ENCODE data around the gene RHBDD1.

DNA sequence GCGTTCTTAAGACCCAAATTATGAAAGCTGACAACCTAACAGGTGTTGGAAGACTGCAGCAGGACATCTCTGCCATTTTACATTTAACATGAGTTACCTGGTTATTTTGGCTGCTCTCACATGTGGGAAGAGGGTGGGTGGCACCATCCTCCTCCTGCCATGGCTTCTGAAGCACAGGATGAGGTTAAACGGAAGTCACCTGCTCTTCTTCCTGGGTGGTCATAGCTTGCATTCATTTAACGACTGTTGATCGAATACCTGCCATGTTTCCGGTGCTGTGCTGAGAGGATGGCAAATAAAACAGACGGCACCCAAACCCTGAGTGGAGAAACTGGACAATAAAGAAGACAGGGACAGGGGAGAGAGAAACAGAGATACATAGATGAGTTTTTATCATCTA, 118.0 kb downstream of the RHBDD1 start:
- no peak for TF ChIP-seq TAF1 (IDR thresholded peaks at IDR 0.05; ENCODE audit: borderline replicate concordance, low read depth, low read length)
- no peak for TF ChIP-seq POLR2A (IDR thresholded peaks at IDR 0.05; ENCODE audit: low read depth, low read length)
- TF ChIP-seq POLR2AphosphoS5 (IDR thresholded peaks at IDR 0.05; ENCODE audit: low read depth, low read length) = no peak
